ENCODE measurements around the gene APOC3. TPM values are rescaled to one million over a fixed set of nuclear protein-coding genes. Genes with fewer than 3 reads are reported as not detected.

Gene APOC3
- total RNA-seq, 1 donor from 2014 or later: not detected

DNA sequence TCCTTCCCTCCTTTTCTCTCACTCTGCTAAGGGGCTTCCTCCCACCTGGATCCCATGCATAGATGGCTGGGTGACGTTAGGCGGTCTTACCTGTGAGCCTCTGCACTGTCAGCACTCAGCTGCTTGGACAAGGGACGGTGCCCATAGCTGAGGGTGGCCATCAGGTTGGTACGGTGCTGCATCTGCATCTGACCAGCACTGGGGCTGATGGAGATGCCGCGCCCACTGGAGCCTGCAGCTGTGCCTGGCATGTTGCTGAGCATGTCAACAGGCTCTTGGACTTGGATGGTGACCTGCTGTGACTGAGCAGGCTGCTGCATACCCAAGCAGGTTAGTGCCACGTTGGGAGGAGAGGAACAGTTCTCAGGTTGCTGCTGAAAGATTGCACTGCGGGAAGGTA is 29.5 kb downstream of the APOC3 start:
- TF ChIP-seq, protein P1, sequence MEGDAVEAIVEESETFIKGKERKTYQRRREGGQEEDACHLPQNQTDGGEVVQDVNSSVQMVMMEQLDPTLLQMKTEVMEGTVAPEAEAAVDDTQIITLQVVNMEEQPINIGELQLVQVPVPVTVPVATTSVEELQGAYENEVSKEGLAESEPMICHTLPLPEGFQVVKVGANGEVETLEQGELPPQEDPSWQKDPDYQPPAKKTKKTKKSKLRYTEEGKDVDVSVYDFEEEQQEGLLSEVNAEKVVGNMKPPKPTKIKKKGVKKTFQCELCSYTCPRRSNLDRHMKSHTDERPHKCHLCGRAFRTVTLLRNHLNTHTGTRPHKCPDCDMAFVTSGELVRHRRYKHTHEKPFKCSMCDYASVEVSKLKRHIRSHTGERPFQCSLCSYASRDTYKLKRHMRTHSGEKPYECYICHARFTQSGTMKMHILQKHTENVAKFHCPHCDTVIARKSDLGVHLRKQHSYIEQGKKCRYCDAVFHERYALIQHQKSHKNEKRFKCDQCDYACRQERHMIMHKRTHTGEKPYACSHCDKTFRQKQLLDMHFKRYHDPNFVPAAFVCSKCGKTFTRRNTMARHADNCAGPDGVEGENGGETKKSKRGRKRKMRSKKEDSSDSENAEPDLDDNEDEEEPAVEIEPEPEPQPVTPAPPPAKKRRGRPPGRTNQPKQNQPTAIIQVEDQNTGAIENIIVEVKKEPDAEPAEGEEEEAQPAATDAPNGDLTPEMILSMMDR (conservative IDR thresholded peaks at IDR 0.05; ENCODE audit: low read depth, low read length): no peak
- H3K4me3 ChIP-seq (ENCODE audit: low read depth, low read length): no peak overlapping the region
- no peak for DNase-seq (ENCODE audit: low read depth)

DNA sequence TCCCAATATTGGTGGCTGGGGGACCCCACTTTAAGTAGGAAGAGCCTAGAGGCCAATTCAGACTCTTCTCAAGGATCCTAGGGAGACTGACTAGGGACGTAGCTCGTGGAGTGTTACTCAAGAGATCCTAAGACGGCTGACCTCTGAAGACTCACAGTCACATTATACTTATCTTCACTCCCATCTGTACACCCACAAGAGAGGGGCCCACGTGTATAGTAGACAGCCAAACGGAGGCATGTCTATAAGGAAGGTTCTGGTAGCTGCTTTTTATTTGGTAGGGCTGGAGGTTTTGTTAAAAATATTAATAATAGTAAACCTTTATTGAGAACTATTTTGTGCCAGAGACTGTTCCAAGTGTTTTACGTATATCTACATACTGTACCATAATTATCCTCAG is 30.6 kb downstream of the APOC3 start:
- TF ChIP-seq, protein P1 (conservative IDR thresholded peaks at IDR 0.05; ENCODE audit: low read depth, low read length): no peak
- no peak for DNase-seq (ENCODE audit: low read depth)
- no peak overlapping the region for H3K4me3 ChIP-seq (ENCODE audit: low read depth, low read length)

DNA sequence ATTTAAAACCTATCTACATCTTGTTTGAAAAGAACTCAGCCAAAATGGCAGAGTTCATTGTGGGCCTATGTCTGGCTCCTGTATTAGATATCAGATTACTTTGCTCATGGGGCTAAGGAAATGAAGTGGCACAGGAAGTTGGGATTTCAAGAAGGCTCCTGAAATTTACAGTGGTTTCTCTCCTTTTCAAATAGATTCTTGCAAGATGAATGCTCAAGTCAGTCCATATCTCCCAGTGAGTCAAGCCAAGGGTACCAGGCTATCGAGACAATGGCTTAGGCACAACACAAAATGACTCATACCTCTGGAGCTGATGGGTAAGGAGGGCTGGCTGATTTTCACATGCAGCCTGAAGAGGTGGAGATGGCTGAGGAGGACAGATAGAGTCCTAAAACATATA is 31.8 kb downstream of the APOC3 start:
- H3K4me3 ChIP-seq (ENCODE audit: low read depth, low read length): no peak overlapping the region
- no peak for DNase-seq (ENCODE audit: low read depth)
- TF ChIP-seq, protein P1 (conservative IDR thresholded peaks at IDR 0.05; ENCODE audit: low read depth, low read length): no peak

DNA sequence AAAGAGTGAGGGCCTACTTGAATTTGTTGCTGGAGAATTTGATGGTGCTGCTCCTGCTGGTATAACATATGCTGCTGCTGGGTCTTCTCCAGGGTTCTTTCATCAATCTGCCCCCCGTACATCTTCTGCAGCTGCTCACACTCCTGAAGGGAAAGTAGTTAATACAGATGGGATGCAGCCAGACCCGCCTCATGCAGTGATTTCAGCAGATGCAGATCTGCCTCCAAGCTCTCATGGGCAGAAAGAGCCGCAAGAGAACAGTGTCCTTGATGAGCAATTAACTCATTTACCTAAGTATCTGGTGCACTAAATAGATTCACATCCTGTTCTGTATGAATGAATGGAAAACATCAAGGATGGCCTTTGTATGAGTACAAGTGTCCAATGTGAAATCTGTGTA is 32.5 kb downstream of the APOC3 start:
- no peak overlapping the region for H3K4me3 ChIP-seq (ENCODE audit: low read depth, low read length)
- DNase-seq (ENCODE audit: low read depth): no peak
- TF ChIP-seq, protein P1 (conservative IDR thresholded peaks at IDR 0.05; ENCODE audit: low read depth, low read length): no peak

DNA sequence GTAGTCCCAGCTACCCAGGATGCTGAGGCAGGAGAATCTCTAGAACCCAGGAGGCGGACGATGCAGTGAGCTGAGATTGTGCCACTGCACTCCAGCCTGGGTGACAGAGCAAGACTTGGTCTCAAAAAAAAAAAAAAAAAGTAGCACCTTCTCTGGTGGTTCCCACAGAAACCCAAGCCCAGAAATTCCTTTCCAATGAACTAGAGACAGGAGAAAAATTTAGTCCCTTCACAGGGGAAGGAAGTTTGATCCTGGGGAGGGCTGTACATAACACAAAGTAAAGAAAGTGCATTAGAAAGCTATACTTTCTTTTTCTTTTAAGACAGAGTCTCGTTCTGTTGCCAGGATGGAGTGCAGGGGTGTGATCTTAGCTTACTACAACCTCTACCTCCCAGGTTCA is 33.2 kb downstream of the APOC3 start:
- H3K4me3 ChIP-seq (ENCODE audit: low read depth, low read length): no peak overlapping the region
- DNase-seq (ENCODE audit: low read depth): no peak
- TF ChIP-seq, protein P1 (conservative IDR thresholded peaks at IDR 0.05; ENCODE audit: low read depth, low read length): no peak

DNA sequence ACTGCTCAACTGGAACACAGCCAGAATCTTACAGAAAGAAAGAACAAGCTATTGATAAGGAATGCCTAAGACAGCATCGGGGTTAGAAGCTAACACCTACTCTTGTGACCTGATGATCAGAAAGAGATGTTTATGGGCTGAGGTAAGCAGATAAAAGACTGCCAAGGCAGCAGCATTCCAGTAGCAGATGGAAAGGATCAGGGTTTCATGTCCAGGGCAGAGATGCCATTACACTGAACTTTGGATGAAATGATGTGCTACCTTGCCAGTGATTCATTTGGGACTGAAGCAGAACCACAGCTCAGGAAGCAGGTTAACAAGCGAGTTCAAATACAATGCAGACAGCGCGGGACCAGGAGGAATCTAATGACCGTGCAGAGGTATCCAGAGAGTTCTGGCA is 34.8 kb downstream of the APOC3 start:
- no peak for DNase-seq (ENCODE audit: low read depth)
- TF ChIP-seq, protein P1 (conservative IDR thresholded peaks at IDR 0.05; ENCODE audit: low read depth, low read length): no peak
- no peak overlapping the region for H3K4me3 ChIP-seq (ENCODE audit: low read depth, low read length)

DNA sequence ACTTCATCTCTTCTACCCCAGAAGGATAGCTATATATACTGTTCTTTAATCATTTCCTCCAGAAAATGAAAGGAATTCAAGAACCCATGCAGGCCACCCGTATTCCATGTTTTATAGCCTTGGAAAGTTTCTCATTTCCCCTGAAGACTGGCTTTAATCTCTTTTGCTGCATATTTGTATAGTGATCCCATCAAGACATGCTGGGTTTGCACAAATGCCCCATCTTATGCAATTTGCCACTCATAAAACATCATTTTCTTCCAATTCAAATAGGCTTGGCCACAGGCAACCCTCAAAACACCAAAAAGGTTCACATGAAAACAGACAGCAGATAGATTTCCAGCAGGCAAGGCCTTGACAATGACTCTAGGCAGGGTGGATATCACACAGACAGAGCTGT is 36.0 kb downstream of the APOC3 start:
- no peak for DNase-seq (ENCODE audit: low read depth)
- no peak overlapping the region for H3K4me3 ChIP-seq (ENCODE audit: low read depth, low read length)
- TF ChIP-seq, protein P1 (conservative IDR thresholded peaks at IDR 0.05; ENCODE audit: low read depth, low read length): no peak
